Osteoblast (primary cell): Measurements from ENCODE around the gene MYBPC3. TPM values are rescaled to one million over a fixed set of nuclear protein-coding genes. Genes with fewer than 3 reads are reported as not detected.

Experiments
- DNase-seq: peaks from one replicate; pipeline ENCODE4 v3.0.0; 2011; ENCODE audit warnings: low spot score, mixed read lengths; ENCODE audit not compliant: insufficient read length; ENCODE audit errors: missing footprints
- H2AFZ ChIP-seq: 2 replicates; pipeline ENCODE4 v1.6.0; 2011; ENCODE audit warnings: mild to moderate bottlenecking, low read length
- H3K27ac ChIP-seq: 2 replicates; pipeline ENCODE4 v1.5.1; 2011; ENCODE audit warnings: mild to moderate bottlenecking, low read depth, low read length, moderate library complexity
- H3K27me3 ChIP-seq: 2 replicates; pipeline ENCODE4 v1.6.0; 2012; ENCODE audit warnings: mild to moderate bottlenecking, control low read depth, inconsistent platforms, low read length, moderate library complexity; ENCODE audit not compliant: insufficient read depth
- H3K36me3 ChIP-seq: 2 replicates; pipeline ENCODE4 v1.5.1; 2011; ENCODE audit warnings: mild to moderate bottlenecking, low read length, control low read depth, moderate library complexity; ENCODE audit not compliant: insufficient read depth
- H3K4me1 ChIP-seq: 2 replicates; pipeline ENCODE4 v1.5.1; 2011; ENCODE audit warnings: mild to moderate bottlenecking, low read length, control low read depth, moderate library complexity; ENCODE audit not compliant: insufficient read depth
- H3K4me2 ChIP-seq: 2 replicates; pipeline ENCODE4 v1.6.0; 2011; ENCODE audit warnings: mild to moderate bottlenecking, low read length; ENCODE audit not compliant: insufficient read depth
- H3K4me3 ChIP-seq: fragments of 200-600 bp; sonication (generic); 3 replicates; pipeline ENCODE4 v1.5.1; 2012; ENCODE audit warnings: mild to moderate bottlenecking, low read length, inconsistent platforms; ENCODE audit not compliant: insufficient read depth
- H3K79me2 ChIP-seq: 2 replicates; pipeline ENCODE4 v1.6.0; 2012; ENCODE audit warnings: mild to moderate bottlenecking, low read length, control low read depth, inconsistent platforms; ENCODE audit not compliant: insufficient read depth
- H3K9me3 ChIP-seq: 2 replicates; pipeline ENCODE4 v1.5.1; 2011; ENCODE audit warnings: low read depth, low read length, control low read depth
- H4K20me1 ChIP-seq: 2 replicates; pipeline ENCODE4 v1.6.0; 2012; ENCODE audit warnings: mild to moderate bottlenecking, low read length, control low read depth; ENCODE audit not compliant: insufficient read depth
- total RNA-seq: library from RNA; depleted of rRNA; stranded (reverse); fragments of >200 nt; gene quantifications from 2 replicates; pipeline ENCODE4 v1.2.3, GENCODE V29; 2012
- TF ChIP-seq, protein P1 (sequence below): IDR thresholded peaks from 2 replicates; pipeline ENCODE4 v1.5.1; 2011; ENCODE audit warnings: mild to moderate bottlenecking, low read depth, low read length, moderate library complexity; ENCODE audit errors: extremely low read depth

The MYBPC3 gene
- total RNA-seq, 1 donor = not detected

- Histone ChIP-seq H3K36me3 (no peaks in the 10 kb centered on the region), H2AFZ (no peak overlapping the region), H3K4me1 (peaks cover 6% of the 10 kb centered on the region)
These were observed 37.3 kb upstream of the MYBPC3 start for GRCh38 chr11:47389577-47390421.

DNA sequence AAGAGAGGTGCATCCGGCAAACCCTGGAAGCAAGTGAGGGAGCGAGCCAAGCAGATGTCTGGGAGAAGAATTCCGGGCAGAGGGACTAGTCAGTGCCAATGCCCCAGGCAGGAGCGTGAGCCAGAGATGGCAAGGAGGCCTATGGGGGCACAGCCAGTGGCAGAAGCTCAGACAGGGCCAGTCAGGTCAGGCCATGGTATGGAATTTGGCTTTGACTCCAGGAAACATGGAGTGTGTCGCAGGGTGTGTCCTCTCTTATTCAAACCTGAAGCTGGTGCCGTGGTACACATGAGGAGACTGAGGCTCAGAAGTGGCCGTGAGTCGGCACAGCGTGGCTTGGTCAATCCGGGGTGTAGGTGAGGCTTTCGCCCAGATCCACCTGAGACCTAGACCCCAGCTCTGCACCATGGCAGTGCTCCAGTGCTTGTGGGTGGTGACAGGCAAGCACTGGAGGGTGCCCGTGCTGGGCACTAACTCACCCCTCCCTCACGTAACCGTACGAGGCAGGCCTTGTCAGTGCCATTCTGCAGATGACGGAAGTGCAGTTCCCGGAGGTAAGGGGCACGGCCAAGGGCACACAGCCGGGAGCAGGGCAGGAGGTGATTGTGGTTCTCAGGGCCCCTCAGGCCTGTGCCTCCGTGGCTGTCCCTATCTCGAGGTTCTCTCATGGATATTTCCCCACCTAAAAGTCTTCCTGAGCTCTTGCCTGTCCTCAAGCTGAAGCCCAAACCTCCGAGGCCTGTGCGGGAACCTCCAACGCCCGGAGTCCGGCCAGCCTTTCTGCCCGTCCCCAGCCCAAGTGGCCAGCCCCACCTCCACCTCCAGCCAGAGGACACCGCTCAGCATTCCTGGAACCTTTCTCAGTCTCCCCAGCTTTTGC is 36.4 kb upstream of the MYBPC3 start:
- Histone ChIP-seq H3K9me3 (no peaks in the 10 kb centered on the region), H3K79me2 (no peaks in the 10 kb centered on the region), H2AFZ (no peak overlapping the region), H3K27ac (no peak overlapping the region), H3K36me3 (no peaks in the 10 kb centered on the region), H3K4me3 (no peak overlapping the region), H3K27me3 (no peaks in the 10 kb centered on the region), H3K4me1 (peaks cover 6% of the 10 kb centered on the region), H3K4me2 (no peak overlapping the region), H4K20me1 (no peaks in the 10 kb centered on the region)
- TF ChIP-seq, protein P1, sequence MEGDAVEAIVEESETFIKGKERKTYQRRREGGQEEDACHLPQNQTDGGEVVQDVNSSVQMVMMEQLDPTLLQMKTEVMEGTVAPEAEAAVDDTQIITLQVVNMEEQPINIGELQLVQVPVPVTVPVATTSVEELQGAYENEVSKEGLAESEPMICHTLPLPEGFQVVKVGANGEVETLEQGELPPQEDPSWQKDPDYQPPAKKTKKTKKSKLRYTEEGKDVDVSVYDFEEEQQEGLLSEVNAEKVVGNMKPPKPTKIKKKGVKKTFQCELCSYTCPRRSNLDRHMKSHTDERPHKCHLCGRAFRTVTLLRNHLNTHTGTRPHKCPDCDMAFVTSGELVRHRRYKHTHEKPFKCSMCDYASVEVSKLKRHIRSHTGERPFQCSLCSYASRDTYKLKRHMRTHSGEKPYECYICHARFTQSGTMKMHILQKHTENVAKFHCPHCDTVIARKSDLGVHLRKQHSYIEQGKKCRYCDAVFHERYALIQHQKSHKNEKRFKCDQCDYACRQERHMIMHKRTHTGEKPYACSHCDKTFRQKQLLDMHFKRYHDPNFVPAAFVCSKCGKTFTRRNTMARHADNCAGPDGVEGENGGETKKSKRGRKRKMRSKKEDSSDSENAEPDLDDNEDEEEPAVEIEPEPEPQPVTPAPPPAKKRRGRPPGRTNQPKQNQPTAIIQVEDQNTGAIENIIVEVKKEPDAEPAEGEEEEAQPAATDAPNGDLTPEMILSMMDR = no peak
- peak; percentile 55 for DNase-seq

More at GRCh38 chr11:47389577-47390421, 37.3 kb upstream of the MYBPC3 start:
- no peak overlapping the region for H3K27ac ChIP-seq
- peak; percentile 66 for DNase-seq
- TF ChIP-seq, protein P1 = no peak
- H3K27me3 ChIP-seq = no peaks in the 10 kb centered on the region
- no peaks in the 10 kb centered on the region for H3K79me2 ChIP-seq
- H3K4me2 ChIP-seq = no peak overlapping the region
- no peaks in the 10 kb centered on the region for H3K9me3 ChIP-seq
- no peaks in the 10 kb centered on the region for H4K20me1 ChIP-seq
- H3K4me3 ChIP-seq = no peak overlapping the region

GRCh38 chr11:47387944-47388696 is 35.6 kb upstream of the MYBPC3 start:
- TF ChIP-seq, protein P1 = no peak
- H3K9me3 ChIP-seq = no peaks in the 10 kb centered on the region
- no peak overlapping the region for H2AFZ ChIP-seq

More at GRCh38 chr11:47387944-47388696, 35.6 kb upstream of the MYBPC3 start:
- no peaks in the 10 kb centered on the region for H3K36me3 ChIP-seq
- H3K4me1 ChIP-seq = no peaks in the 10 kb centered on the region
- H3K4me3 ChIP-seq = no peak overlapping the region
- H3K4me2 ChIP-seq = no peak overlapping the region
- H3K27me3 ChIP-seq = no peaks in the 10 kb centered on the region
- no peaks in the 10 kb centered on the region for H4K20me1 ChIP-seq
- no peaks in the 10 kb centered on the region for H3K79me2 ChIP-seq
- DNase-seq = peak; percentile 69
- H3K27ac ChIP-seq = no peak overlapping the region
